ENCODE data around the gene CCDC27.

The CCDC27 gene

DNA sequence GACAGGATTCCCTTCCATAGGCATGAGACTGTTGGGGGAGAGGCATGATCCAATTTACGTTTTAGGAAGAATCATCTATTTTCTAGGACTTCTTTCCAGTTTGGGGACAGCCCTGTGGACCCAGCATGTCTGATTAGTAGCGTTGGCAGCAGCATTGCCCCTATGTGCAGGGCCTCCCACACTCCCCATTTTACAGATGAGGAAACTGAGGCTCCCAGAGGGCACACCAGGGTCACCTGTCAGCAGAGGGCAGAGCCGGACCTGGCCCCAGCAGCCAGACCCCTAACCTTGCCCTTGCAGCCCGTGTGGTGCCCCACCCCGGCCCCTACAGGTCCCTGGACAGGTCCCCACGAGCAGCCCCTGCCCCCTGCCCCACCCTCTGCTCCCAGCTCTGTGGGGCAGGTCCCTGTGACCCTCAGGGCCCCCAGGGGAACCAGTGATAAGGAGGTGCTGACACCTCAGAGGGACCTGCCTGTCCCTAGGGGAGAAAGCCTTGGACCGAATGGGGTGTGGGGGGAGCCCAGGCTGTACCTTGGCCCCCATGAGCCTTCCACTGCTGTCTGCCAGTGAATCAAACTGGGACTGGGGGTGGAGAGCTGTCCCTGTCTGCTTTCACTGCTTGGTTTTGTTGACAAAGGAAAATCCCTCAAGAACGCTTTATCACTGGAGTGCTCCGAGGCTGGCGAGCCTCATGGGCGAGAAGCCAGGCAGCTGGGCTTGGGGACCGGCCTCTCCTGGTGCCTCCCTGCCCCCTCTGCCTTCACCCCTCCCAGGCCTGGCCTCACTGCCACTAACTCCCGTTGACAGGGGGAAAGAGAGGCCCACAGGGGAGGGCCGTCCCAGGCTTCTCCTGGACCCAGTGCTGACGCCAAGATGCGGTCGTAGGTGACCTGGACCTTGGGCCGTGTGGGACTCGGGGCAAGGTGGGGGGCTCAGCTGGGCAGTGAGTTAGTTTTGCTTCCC is 39.4 kb upstream of the CCDC27 start:
- no peak for DNase-seq (ENCODE audit: low read depth)
- H3K4me3 ChIP-seq (ENCODE audit: low read depth, low read length) = no peak overlapping the region
- TF ChIP-seq, protein P1, sequence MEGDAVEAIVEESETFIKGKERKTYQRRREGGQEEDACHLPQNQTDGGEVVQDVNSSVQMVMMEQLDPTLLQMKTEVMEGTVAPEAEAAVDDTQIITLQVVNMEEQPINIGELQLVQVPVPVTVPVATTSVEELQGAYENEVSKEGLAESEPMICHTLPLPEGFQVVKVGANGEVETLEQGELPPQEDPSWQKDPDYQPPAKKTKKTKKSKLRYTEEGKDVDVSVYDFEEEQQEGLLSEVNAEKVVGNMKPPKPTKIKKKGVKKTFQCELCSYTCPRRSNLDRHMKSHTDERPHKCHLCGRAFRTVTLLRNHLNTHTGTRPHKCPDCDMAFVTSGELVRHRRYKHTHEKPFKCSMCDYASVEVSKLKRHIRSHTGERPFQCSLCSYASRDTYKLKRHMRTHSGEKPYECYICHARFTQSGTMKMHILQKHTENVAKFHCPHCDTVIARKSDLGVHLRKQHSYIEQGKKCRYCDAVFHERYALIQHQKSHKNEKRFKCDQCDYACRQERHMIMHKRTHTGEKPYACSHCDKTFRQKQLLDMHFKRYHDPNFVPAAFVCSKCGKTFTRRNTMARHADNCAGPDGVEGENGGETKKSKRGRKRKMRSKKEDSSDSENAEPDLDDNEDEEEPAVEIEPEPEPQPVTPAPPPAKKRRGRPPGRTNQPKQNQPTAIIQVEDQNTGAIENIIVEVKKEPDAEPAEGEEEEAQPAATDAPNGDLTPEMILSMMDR (conservative IDR thresholded peaks at IDR 0.05; ENCODE audit: low read depth, low read length) = no peak

DNA sequence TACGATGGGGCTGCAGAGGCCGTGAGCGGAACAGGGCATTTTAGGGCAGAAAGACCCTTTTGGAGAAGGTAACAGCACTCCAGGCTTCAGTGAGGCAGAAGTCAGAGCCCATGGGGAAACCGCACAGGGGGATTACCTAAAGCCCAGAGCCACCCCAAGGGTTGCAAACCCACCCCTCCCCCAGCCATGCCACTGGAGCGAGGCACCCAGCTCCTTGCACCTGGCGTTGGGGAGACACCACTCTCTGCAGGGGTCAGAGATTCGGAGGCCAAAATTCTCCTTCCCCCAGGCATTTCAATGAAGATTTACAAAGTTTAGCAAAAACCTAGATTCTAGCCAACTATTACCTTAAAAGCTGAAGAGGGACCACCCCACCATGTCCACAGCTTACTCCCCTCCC is 38.4 kb upstream of the CCDC27 start:
- TF ChIP-seq, protein P1 (conservative IDR thresholded peaks at IDR 0.05; ENCODE audit: low read depth, low read length) = no peak
- DNase-seq (ENCODE audit: low read depth) = no peak
- no peak overlapping the region for H3K4me3 ChIP-seq (ENCODE audit: low read depth, low read length)

DNA sequence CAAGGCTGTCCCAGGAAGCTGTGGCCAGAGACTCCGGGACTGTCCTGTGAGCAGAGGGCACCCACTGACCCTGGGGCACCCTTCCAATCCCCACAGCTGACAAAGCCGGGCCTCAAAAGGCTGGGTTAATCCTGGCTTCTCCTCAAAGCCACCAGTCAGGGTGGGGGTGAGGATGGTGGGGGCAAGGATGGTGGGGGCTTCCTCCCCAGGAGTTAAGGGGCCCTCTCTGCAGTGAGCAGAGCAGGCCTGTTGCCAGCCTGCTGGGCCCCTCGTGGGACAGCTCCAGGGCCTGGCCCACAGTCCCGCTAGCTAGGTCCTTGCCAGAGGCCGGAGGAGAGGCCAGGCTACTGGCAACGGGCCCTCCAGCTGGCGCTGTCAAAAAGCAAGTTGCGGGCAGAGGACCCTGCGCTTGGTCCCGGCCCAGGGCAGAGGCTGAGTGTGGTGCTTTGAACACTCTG is 37.9 kb upstream of the CCDC27 start:
- DNase-seq (ENCODE audit: low read depth) = no peak
- TF ChIP-seq, protein P1 (conservative IDR thresholded peaks at IDR 0.05; ENCODE audit: low read depth, low read length) = no peak
- no peak overlapping the region for H3K4me3 ChIP-seq (ENCODE audit: low read depth, low read length)

DNA sequence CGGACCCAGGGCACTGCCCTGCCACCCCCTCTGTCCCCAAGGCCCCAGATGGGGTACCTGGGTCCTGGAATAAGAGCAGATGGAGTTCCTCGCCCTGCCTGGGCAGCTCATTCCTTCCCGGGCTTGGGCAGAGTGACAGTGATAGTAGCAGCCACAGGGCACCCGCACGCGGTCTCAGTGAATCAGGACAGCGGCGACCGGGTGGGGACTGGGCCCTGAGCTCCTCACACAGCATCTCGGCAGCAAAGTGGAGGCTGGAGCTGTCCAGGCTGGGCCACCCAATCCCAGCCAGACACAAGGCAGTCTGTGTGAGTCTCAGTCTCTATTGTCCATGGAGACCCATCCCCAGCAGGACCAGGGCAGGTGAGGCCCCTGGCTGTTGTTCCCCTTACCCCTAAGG is 37.4 kb upstream of the CCDC27 start:
- DNase-seq (ENCODE audit: low read depth) = no peak
- no peak overlapping the region for H3K4me3 ChIP-seq (ENCODE audit: low read depth, low read length)
- TF ChIP-seq, protein P1 (conservative IDR thresholded peaks at IDR 0.05; ENCODE audit: low read depth, low read length) = no peak

DNA sequence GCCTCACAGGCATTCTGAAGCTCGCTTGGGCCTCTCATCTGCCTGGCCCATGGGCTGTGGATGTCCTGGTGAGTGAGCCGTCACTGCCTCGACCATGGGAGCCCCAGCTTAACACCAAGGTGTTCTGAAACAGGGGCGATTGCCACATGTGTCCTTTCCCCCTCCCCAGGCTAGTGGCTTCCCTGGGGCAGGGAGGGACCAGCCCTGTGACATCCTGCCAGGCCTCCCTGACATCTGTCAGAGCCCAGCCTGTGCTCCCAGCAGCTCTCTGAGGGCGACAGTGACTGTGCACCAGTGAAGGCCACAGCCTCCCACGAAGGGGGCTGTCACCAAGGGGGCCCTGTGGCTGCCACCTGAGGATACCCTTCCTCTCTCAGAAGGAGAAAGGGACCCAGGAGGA is 35.9 kb upstream of the CCDC27 start:
- no peak for DNase-seq (ENCODE audit: low read depth)
- H3K4me3 ChIP-seq (ENCODE audit: low read depth, low read length) = no peak overlapping the region
- TF ChIP-seq, protein P1 (conservative IDR thresholded peaks at IDR 0.05; ENCODE audit: low read depth, low read length) = no peak

DNA sequence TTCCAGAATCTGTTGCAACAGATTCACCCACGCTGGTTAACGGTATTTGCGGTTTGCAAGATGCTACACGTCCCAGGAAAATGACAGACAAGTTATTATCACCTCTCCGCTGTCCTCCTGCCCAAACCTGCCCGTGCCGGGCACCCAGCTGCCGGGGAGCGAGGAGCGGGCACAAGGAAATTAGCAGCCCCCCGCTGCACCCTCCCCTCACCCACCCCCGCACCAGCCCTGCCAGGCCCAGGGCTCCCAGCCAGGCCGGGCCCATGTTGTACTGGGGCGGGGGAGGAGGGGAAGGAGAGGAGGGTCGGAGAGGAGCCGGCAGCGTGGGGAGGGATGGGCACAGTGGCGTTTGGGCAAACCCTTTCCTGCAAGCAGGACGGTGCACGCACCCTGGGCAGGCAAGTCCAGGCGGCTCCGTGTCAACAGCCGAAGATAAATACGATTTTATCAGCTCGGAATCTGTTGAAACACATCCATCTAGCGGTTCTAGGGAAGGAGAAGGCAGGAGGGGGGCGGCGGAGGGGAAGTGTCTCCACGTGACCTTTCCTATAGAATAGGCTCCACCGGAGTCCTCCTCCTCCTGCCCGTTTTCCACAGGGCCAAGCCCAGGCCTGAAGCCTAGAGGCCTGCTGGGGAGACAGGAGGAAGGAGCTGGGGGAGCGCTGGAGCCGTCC is 35.1 kb upstream of the CCDC27 start:
- no peak overlapping the region for H3K4me3 ChIP-seq (ENCODE audit: low read depth, low read length)
- no peak for DNase-seq (ENCODE audit: low read depth)
- TF ChIP-seq, protein P1 (conservative IDR thresholded peaks at IDR 0.05; ENCODE audit: low read depth, low read length) = no peak

Measured in choroid plexus epithelial cell (primary cell).